Gastrocnemius medialis (tissue), 4 donors: ENCODE measurements around the gene TSSC4. TPM values are rescaled to one million over a fixed set of nuclear protein-coding genes. Genes with fewer than 3 reads are reported as not detected.

Source experiments
- ATAC-seq, 2 donors: fragments of 150-250 bp; one replicate each; pipeline ENCODE4 v1.9.1; 2016
- DNase-seq, 2 donors: peaks; one replicate each; pipeline ENCODE4 v3.0.0-alpha.2; 2019
- H3K27ac ChIP-seq, 4 donors: fragments of 200-600 bp; sonication (generic); 1 replicate in 1 of 4; 2 replicates in 3 of 4; pipeline ENCODE4 v1.5.1; 2016 to 2018; ENCODE audit warnings: mild to moderate bottlenecking in 2 of 4, moderate library complexity in 1 of 4
- H3K27me3 ChIP-seq, 3 donors: fragments of 200-600 bp; sonication (generic) in 2 of 3; 1 replicate in 1 of 3; 2 replicates in 2 of 3; pipeline versions ENCODE4 v1.5.1 to v1.6.0; 2016 to 2019; ENCODE audit warnings: mild to moderate bottlenecking in 1 of 3, moderate library complexity in 1 of 3
- H3K36me3 ChIP-seq, 2 donors: fragments of 200-600 bp; sonication (generic) in 1 of 2; one replicate each; pipeline ENCODE4 v1.5.1; 2017 to 2018
- H3K4me1 ChIP-seq, 2 donors: fragments of 200-600 bp; sonication (generic) in 1 of 2; one replicate each; pipeline ENCODE4 v1.5.1; 2016 to 2017; ENCODE audit warnings: mild to moderate bottlenecking in 2 of 2
- H3K4me3 ChIP-seq, 4 donors: fragments of 200-600 bp; sonication (generic) in 3 of 4; 1 replicate in 1 of 4; 2 replicates in 3 of 4; pipeline ENCODE4 v1.5.1; 2016 to 2019; ENCODE audit warnings: mild to moderate bottlenecking in 2 of 4
- H3K9me3 ChIP-seq, 3 donors: fragments of 200-600 bp; sonication (generic) in 2 of 3; 1 replicate in 1 of 3; 2 replicates in 2 of 3; pipeline ENCODE4 v1.5.1; 2016 to 2019
- POLR2A ChIP-seq, 2 donors: fragments of 450-650 bp; IDR thresholded peaks; one replicate each; pipeline ENCODE4 v1.6.1; 2017; ENCODE audit warnings: antibody characterized with exemption in 2 of 2, mild to moderate bottlenecking in 2 of 2, moderate library complexity in 2 of 2
- in situ Hi-C, 4 donors: fragments of 200-750 bp; cut with MboI; loops; one replicate each; pipeline versions ENCODE4 v1.15.0 to v1.8.0; 2017; ENCODE audit warnings: low sequenced_read_pairs in 4 of 4
- intact Hi-C: fragments of 100-400 bp; cut with DNase I; formaldehyde crosslinking; loops from one replicate; pipeline ENCODE4 v1.15.1; 2023; ENCODE audit warnings: low total_unique reads
- total RNA-seq, 4 donors: library from RNA; depleted of rRNA; stranded (reverse); fragments of >200 nt; gene quantifications; one replicate each; pipeline versions ENCODE4 v1.1.0 to v1.2.3, GENCODE V29; 2016
- TF ChIP-seq, protein P1 (sequence below), 5 experiments: fragments of 450-650 bp in 3 of 5; fragments of 200-600 bp in 2 of 5; sonication (generic) in 2 of 5; IDR thresholded peaks in 4 of 5; conservative IDR thresholded peaks in 1 of 5; 1 replicate in 4 of 5; 2 replicates in 1 of 5; pipeline ENCODE4 v1.5.1; 2016 to 2019; ENCODE audit warnings: antibody characterized with exemption in 5 of 5, mild to moderate bottlenecking in 3 of 5, moderate library complexity in 3 of 5

The TSSC4 gene
- total RNA-seq, 4 donors from 2014 or later: 53.4 to 92.5 (median 76.8) TPM

DNA sequence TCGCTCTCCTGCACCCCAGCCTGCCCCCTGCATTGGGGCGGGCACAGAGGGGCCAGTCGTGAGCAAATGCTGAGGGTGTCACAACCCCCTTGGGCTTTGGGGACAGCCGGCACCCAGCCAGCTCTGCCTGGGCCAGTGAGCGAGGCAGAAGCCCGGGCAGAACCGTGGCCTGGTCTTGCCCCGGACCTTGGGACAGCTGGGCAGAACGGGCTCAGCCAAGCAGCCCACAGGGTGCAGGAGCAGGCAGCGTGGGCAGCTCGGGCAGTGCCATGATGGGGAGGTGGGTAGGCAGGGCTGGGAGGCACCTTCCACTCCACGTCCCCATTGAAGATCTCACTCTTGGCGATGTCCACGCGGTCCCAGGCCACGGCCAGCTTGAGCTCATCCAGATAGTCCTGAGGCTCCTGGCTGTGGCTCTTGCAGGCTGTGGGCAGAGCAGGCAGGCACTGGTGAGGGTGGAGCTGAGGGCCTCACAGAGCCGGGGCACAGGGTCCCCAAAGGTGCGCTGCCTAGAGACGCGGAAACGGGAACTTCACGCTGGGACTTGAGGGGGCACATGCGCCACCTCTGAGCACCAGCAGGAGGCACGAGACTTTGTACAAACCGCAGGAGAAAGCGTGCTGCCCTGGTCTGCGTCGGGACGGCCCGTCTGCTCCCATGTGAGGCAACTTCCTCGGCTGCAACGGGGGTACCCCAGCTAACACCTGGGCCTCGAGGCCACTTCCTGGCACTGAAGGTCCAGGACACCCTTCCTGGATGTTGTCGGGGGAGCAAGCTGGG is 15.2 kb downstream of the TSSC4 start:
- no peaks in the 10 kb centered on the region for H3K27me3 ChIP-seq
- ATAC-seq (no peak), DNase-seq (no peak)
- intact Hi-C loops (loop anchor here (5.0 kb wide), 1 partner anchor 38 kb away; the partner anchor contains the start of gene CD81), in situ Hi-C loops (loop anchor here in 3 of 4 donors (5.0 to 25.0 kb wide), 2 partner anchors 98 to 228 kb away; no protein-coding TSS in a partner anchor)
- TF ChIP-seq, protein P1, sequence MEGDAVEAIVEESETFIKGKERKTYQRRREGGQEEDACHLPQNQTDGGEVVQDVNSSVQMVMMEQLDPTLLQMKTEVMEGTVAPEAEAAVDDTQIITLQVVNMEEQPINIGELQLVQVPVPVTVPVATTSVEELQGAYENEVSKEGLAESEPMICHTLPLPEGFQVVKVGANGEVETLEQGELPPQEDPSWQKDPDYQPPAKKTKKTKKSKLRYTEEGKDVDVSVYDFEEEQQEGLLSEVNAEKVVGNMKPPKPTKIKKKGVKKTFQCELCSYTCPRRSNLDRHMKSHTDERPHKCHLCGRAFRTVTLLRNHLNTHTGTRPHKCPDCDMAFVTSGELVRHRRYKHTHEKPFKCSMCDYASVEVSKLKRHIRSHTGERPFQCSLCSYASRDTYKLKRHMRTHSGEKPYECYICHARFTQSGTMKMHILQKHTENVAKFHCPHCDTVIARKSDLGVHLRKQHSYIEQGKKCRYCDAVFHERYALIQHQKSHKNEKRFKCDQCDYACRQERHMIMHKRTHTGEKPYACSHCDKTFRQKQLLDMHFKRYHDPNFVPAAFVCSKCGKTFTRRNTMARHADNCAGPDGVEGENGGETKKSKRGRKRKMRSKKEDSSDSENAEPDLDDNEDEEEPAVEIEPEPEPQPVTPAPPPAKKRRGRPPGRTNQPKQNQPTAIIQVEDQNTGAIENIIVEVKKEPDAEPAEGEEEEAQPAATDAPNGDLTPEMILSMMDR (IDR thresholded peaks at IDR 0.05 in 4 of 5, conservative IDR thresholded peaks at IDR 0.05 in 1 of 5): no peak
- TF ChIP-seq POLR2A (IDR thresholded peaks at IDR 0.05): no peak
- H3K4me1 ChIP-seq: no peaks in the 10 kb centered on the region
- no peak overlapping the region for H3K27ac ChIP-seq
- H3K36me3 ChIP-seq: no peaks in the 10 kb centered on the region
- no peak overlapping the region for H3K4me3 ChIP-seq
- no peaks in the 10 kb centered on the region for H3K9me3 ChIP-seq

DNA sequence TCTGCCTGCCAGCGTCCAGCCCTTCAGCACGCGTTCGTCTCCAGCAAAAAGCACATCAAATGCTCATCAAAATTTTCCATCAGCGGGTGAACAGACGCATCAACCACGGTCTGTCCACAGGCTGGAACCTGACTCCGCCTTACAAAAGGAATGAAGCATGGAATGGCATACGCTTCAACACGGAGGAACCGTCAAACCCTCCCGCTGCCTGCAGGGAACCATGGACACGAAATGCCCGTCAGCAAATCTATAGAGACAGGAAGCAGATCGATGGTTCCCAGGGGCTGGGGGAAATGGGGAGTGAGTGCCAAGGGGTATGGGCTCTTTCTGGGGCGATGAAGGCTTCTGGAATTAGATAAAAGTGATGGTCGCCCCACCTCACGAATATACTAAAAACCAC is 16.2 kb downstream of the TSSC4 start:
- no peak for ATAC-seq
- no peaks in the 10 kb centered on the region for H3K9me3 ChIP-seq
- no peak for DNase-seq
- H3K27me3 ChIP-seq: no peaks in the 10 kb centered on the region
- H3K4me3 ChIP-seq: no peak overlapping the region
- in situ Hi-C loops: loop anchor here in 3 of 4 donors (5.0 to 25.0 kb wide), 2 partner anchors 99 to 229 kb away; no protein-coding TSS in a partner anchor
- no peak for TF ChIP-seq POLR2A (IDR thresholded peaks at IDR 0.05)
- TF ChIP-seq, protein P1 (IDR thresholded peaks at IDR 0.05 in 4 of 5, conservative IDR thresholded peaks at IDR 0.05 in 1 of 5): no peak
- no peaks in the 10 kb centered on the region for H3K4me1 ChIP-seq
- no peak overlapping the region for H3K27ac ChIP-seq
- H3K36me3 ChIP-seq: no peaks in the 10 kb centered on the region
- intact Hi-C loops: loop anchor here (5.0 kb wide), 1 partner anchor 39 kb away; the partner anchor contains the start of gene CD81

DNA sequence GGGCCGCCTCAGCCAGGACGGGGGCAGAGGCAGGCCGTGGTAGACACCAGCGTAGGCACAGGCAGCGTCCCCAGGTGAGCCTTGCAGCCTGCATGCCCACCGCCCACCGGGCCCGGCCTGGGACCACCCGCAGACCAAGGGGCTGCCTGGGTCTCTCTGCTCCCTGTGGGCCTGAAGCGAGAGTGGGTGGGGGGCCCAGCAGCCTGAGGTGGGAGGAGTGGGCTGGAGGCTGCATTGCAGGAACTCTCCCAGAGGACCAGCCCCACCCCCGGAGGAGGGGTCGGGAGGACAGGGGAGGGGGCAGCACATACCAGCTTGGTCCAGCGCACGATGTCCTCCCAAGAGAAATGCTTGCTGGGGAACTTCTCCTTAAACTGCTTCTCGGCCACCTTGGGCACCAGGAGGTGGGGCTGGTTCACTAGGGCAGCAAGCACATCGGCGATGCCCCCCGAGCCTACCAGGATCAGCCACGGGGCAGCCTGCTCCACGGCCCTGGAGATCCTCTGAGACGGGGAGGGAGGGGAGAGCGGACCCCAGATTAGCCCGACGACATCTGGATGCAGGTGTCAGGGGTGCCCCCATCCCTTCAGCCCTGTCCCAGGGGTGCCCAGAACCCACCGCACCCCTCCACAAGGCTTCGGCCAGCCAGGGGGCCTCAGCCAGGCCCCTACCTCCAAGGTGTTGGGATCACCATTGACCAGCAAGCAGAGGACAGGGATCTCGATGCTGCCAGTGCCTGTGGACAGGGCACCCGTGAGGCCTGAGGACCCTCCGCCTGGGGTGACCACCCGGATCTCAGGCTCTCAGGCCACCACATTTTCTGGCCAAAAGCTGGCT is 17.5 kb downstream of the TSSC4 start:
- Histone ChIP-seq H3K9me3 (no peaks in the 10 kb centered on the region), H3K4me1 (no peaks in the 10 kb centered on the region), H3K27me3 (no peaks in the 10 kb centered on the region), H3K4me3 (no peak overlapping the region), H3K27ac (no peak overlapping the region), H3K36me3 (no peaks in the 10 kb centered on the region)
- no peak for DNase-seq
- intact Hi-C loops: loop anchor here (5.0 kb wide), 1 partner anchor 41 kb away; the partner anchor contains the start of gene CD81
- TF ChIP-seq POLR2A (IDR thresholded peaks at IDR 0.05): no peak
- TF ChIP-seq, protein P1 (IDR thresholded peaks at IDR 0.05 in 4 of 5, conservative IDR thresholded peaks at IDR 0.05 in 1 of 5): no peak
- in situ Hi-C loops: loop anchor here in 3 of 4 donors (5.0 to 25.0 kb wide), 2 partner anchors 101 to 231 kb away; no protein-coding TSS in a partner anchor
- ATAC-seq: no peak

DNA sequence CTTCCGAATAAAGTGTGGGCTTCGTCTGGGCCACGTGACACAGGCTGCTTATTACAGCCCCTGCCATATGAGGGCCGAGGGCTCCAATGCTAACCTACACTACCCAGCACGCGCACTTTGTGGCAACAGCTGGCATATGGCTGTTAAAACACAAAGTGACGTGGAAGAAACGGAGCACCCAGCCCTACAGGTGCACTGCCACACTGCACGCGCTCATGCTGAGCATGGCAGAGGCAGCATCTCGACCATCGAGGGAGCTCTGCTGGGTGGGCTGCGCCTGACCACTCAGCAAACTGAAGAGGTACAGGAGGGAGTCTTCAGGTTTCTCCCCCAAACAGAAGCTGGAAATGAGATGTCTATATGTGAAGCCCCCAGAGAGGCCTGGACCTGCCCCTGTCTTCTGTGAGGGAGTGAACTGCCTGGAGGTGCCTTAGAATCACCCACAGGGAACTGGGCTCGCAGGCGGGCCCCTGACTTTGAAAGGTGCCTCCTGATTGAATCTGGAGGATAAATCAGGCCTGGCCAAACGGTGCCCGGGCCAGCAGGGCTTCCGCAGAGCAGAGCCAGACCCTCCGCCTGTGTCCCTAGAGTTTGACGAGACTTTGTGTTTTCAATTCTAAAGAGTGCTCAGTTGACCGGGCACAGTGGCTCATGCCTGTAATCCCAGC is 18.3 kb downstream of the TSSC4 start:
- TF ChIP-seq, protein P1 (IDR thresholded peaks at IDR 0.05 in 4 of 5, conservative IDR thresholded peaks at IDR 0.05 in 1 of 5): no peak
- no peak for TF ChIP-seq POLR2A (IDR thresholded peaks at IDR 0.05)
- in situ Hi-C loops: loop anchor here in 3 of 4 donors (5.0 to 25.0 kb wide), 2 partner anchors 102 to 232 kb away; no protein-coding TSS in a partner anchor
- no peak for DNase-seq
- no peaks in the 10 kb centered on the region for H3K9me3 ChIP-seq
- no peak overlapping the region for H3K4me3 ChIP-seq
- intact Hi-C loops: loop anchor here (5.0 kb wide), 1 partner anchor 42 kb away; the partner anchor contains the start of gene CD81
- H3K36me3 ChIP-seq: no peaks in the 10 kb centered on the region
- no peaks in the 10 kb centered on the region for H3K4me1 ChIP-seq
- H3K27me3 ChIP-seq: no peaks in the 10 kb centered on the region
- H3K27ac ChIP-seq: no peak overlapping the region
- ATAC-seq: no peak
